GM23338 (cell line): Measurements from ENCODE around the gene PKD2. TPM values are rescaled to one million over a fixed set of nuclear protein-coding genes. Genes with fewer than 3 reads are reported as not detected.

Source experiments
- ATAC-seq: fragments of 200-7000 bp; cut with Tn5 transposase; 3 replicates; pipeline ENCODE4 v1.9.1; 2020
- DNase-seq: peaks from one replicate; pipeline ENCODE4 v3.0.0-alpha.2; 2015; ENCODE audit warnings: low spot score
- H2AFZ ChIP-seq: fragments of 200-600 bp; sonication (generic); 2 replicates; pipeline ENCODE4 v1.8.0; 2016; ENCODE audit warnings: antibody characterized with exemption, mild to moderate bottlenecking, moderate library complexity
- H3F3A ChIP-seq: fragments of 200-600 bp; sonication (generic); replicated peaks from 2 replicates; pipeline ENCODE4 v1.8.0; 2017; ENCODE audit warnings: antibody characterized with exemption, mixed run types, low read depth
- H3K27ac ChIP-seq: fragments of 200-600 bp; sonication (generic); 2 replicates; pipeline ENCODE4 v1.6.1; 2016; ENCODE audit warnings: low read depth
- H3K27me3 ChIP-seq: fragments of 200-600 bp; sonication (generic); 2 replicates; pipeline ENCODE4 v1.8.0; 2016; ENCODE audit warnings: mild to moderate bottlenecking, mixed run types, moderate library complexity; ENCODE audit not compliant: insufficient read depth
- H3K36me3 ChIP-seq: fragments of 200-600 bp; sonication (generic); 2 replicates; pipeline ENCODE4 v1.8.0; 2016; ENCODE audit warnings: mild to moderate bottlenecking; ENCODE audit not compliant: insufficient read depth
- H3K4me1 ChIP-seq: fragments of 200-600 bp; sonication (generic); 2 replicates; pipeline ENCODE4 v1.8.0; 2016; ENCODE audit warnings: mild to moderate bottlenecking, moderate library complexity; ENCODE audit not compliant: insufficient read depth
- H3K4me2 ChIP-seq: fragments of 200-600 bp; sonication (generic); 2 replicates; pipeline ENCODE4 v1.7.1; 2017; ENCODE audit warnings: mixed run types
- H3K4me3 ChIP-seq: fragments of 200-600 bp; sonication (generic); 2 replicates; pipeline ENCODE4 v1.6.1; 2016; ENCODE audit warnings: mixed run types
- H3K79me2 ChIP-seq: fragments of 200-600 bp; sonication (generic); replicated peaks from 2 replicates; pipeline ENCODE4 v1.8.0; 2017; ENCODE audit warnings: mild to moderate bottlenecking; ENCODE audit not compliant: insufficient read depth
- H3K9me2 ChIP-seq: fragments of 200-600 bp; sonication (generic); 2 replicates; pipeline ENCODE4 v1.8.0; 2017; ENCODE audit not compliant: insufficient read depth
- H4K20me1 ChIP-seq: fragments of 200-600 bp; sonication (generic); replicated peaks from 2 replicates; pipeline ENCODE4 v1.8.0; 2017; ENCODE audit warnings: mild to moderate bottlenecking; ENCODE audit not compliant: insufficient read depth
- H3K27ac Mint-ChIP-seq: 2 replicates; pipeline ENCODE4 v1.8.0; 2020; ENCODE audit warnings: inconsistent platforms, mild to moderate bottlenecking, moderate library complexity, mixed read lengths
- H3K27me3 Mint-ChIP-seq: 3 replicates; pipeline ENCODE4 v1.8.0; 2022; ENCODE audit warnings: low read depth, mild to moderate bottlenecking, moderate library complexity, mixed read lengths, inconsistent platforms; ENCODE audit not compliant: insufficient read depth, poor library complexity
- H3K36me3 Mint-ChIP-seq: 3 replicates; pipeline ENCODE4 v1.8.0; 2021; ENCODE audit warnings: low read depth, mild to moderate bottlenecking, inconsistent platforms, moderate library complexity, mixed read lengths
- H3K4me1 Mint-ChIP-seq: 3 replicates; pipeline ENCODE4 v1.8.0; 2020; ENCODE audit warnings: mild to moderate bottlenecking, inconsistent platforms, mixed read lengths
- H3K4me3 Mint-ChIP-seq: 3 replicates; pipeline ENCODE4 v1.8.0; 2021; ENCODE audit warnings: moderate library complexity, mild to moderate bottlenecking, inconsistent platforms, mixed read lengths
- H3K9me3 Mint-ChIP-seq: 3 replicates; pipeline ENCODE4 v1.8.0; 2020; ENCODE audit warnings: moderate library complexity, mild to moderate bottlenecking, inconsistent platforms, mixed read lengths
- CREB1 ChIP-seq: fragments of 250-450 bp; sonication (Bioruptor Pico); IDR thresholded peaks from 2 replicates; pipeline ENCODE4 v1.5.0; 2020; ENCODE audit warnings: low read depth, mild to moderate bottlenecking, moderate library complexity
- CTCF ChIP-seq, 2 experiments: fragments of 200-600 bp in 1 of 2; sonication (generic) in 1 of 2; conservative IDR thresholded peaks; 2 replicates each; pipeline versions ENCODE4 v1.5.1 to v1.6.1; 2016 to 2017; ENCODE audit warnings: antibody characterized with exemption in 2 of 2, low read depth in 2 of 2, mild to moderate bottlenecking in 2 of 2, moderate library complexity in 1 of 2
- EZH2phosphoT487 ChIP-seq: fragments of 200-600 bp; sonication (generic); IDR thresholded peaks from one replicate; pipeline ENCODE4 v1.8.1; 2018; ENCODE audit warnings: antibody characterized with exemption; ENCODE audit not compliant: unreplicated experiment
- JUNB ChIP-seq: IDR thresholded peaks from one replicate; pipeline ENCODE4 v1.6.1; 2016; ENCODE audit warnings: antibody characterized with exemption; ENCODE audit not compliant: unreplicated experiment
- NANOG ChIP-seq: IDR thresholded peaks from 2 replicates; pipeline ENCODE4 v1.6.1; 2016; ENCODE audit warnings: antibody characterized with exemption, borderline replicate concordance
- REST ChIP-seq: IDR thresholded peaks from one replicate; pipeline ENCODE4 v1.6.1; 2018; ENCODE audit warnings: antibody characterized with exemption; ENCODE audit not compliant: unreplicated experiment
- STAT1 ChIP-seq: IDR thresholded peaks from one replicate; pipeline ENCODE4 v1.6.1; 2016; ENCODE audit warnings: antibody characterized with exemption; ENCODE audit not compliant: unreplicated experiment
- ZNF114 ChIP-seq: fragments of 250-450 bp; sonication (Bioruptor Pico); IDR thresholded peaks from 2 replicates; pipeline ENCODE4 v1.5.0; 2020; ENCODE audit warnings: mild to moderate bottlenecking, moderate library complexity
- ZNF331 ChIP-seq: fragments of 250-450 bp; sonication (Bioruptor Pico); IDR thresholded peaks from 2 replicates; pipeline ENCODE4 v1.5.0; 2020; ENCODE audit warnings: low read depth, mild to moderate bottlenecking, moderate library complexity
- ZNF462 ChIP-seq: fragments of 250-450 bp; sonication (Bioruptor Pico); IDR thresholded peaks from 2 replicates; pipeline ENCODE4 v1.5.0; 2020; ENCODE audit warnings: mild to moderate bottlenecking, moderate library complexity
- polyA plus RNA-seq: library from polyadenylated mRNA; unstranded; fragments of >200 nt; fragmentation: Nextera tagmentation; extraction: Ambion mirVana; gene quantifications from 2 replicates; pipeline ENCODE4 v1.2.1, GENCODE V29; 2016
- total RNA-seq: library from RNA; depleted of rRNA; stranded (reverse); fragments of >200 nt; shearing (Covaris generic); gene quantifications from 2 replicates; pipeline ENCODE4 v1.2.3, GENCODE V29; 2014

Gene PKD2
- total and polyA plus RNA-seq, 2 experiments from 2014 or later: 17.9 to 45.3 TPM

GRCh38 chr4:88075336-88075735 is 67.9 kb downstream of the PKD2 start:
- Mint-ChIP-seq H3K9me3 (no peaks in the 10 kb centered on the region), H3K27ac (no peak overlapping the region), H3K27me3 (peaks cover 3% of the 10 kb centered on the region), H3K4me1 (no peaks in the 10 kb centered on the region; the same call in 2 of the 3 replicates), H3K36me3 (peaks cover 47% of the 10 kb centered on the region), H3K4me3 (no peak overlapping the region)
- Histone ChIP-seq H3K36me3 (peaks cover 42% of the 10 kb centered on the region), H2AFZ (no peak overlapping the region), H4K20me1 (no peaks in the 10 kb centered on the region), H3K27me3 (no peaks in the 10 kb centered on the region), H3K4me2 (no peak overlapping the region), H3K79me2 (no peaks in the 10 kb centered on the region), H3K4me1 (no peaks in the 10 kb centered on the region), H3F3A (no peaks in the 10 kb centered on the region), H3K4me3 (no peak overlapping the region), H3K27ac (no peak overlapping the region), H3K9me2 (no peaks in the 10 kb centered on the region)
- no peak for ATAC-seq
- TF ChIP-seq REST (no peak), ZNF462 (CRISPR knock-in tag) (no peak), ZNF331 (CRISPR knock-in tag) (no peak), STAT1 (no peak), JUNB (no peak), CREB1 (CRISPR knock-in tag) (no peak), NANOG (no peak), ZNF114 (CRISPR knock-in tag) (no peak), CTCF (conservative IDR thresholded peaks at IDR 0.05; ENCODE audit: low read depth in 2 of 2) (no peak), EZH2phosphoT487 (no peak)
- no peak for DNase-seq
